HG03159 (cell line): ENCODE measurements around the gene KCND3.

Experiments used
- ATAC-seq: cut with Tn5 transposase; IDR thresholded peaks from one replicate; pipeline ENCODE4 v1.9.1; 2021; ENCODE audit warnings: mild to moderate bottlenecking, moderate library complexity; ENCODE audit not compliant: unreplicated experiment

Gene KCND3

DNA sequence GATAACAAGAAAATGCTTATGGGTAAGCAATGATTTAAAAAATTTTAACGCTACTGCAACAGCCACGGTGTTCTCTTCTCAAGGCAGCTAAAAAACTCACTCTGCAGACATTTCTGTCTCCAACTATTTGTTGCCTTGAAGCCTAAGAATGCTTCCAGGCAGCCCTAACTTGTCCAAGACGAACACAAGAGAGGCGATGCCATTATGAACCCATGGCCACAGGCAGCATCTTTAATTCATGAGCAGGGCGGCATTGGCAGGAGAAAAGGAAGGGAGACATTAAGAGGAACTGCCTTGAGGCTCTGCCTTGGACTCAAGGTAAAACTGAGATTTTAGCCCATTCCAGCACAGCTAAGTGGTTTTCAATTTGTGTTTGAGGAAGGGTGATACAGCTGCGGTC is 67.5 kb downstream of the KCND3 start:
- ATAC-seq: no peak

DNA sequence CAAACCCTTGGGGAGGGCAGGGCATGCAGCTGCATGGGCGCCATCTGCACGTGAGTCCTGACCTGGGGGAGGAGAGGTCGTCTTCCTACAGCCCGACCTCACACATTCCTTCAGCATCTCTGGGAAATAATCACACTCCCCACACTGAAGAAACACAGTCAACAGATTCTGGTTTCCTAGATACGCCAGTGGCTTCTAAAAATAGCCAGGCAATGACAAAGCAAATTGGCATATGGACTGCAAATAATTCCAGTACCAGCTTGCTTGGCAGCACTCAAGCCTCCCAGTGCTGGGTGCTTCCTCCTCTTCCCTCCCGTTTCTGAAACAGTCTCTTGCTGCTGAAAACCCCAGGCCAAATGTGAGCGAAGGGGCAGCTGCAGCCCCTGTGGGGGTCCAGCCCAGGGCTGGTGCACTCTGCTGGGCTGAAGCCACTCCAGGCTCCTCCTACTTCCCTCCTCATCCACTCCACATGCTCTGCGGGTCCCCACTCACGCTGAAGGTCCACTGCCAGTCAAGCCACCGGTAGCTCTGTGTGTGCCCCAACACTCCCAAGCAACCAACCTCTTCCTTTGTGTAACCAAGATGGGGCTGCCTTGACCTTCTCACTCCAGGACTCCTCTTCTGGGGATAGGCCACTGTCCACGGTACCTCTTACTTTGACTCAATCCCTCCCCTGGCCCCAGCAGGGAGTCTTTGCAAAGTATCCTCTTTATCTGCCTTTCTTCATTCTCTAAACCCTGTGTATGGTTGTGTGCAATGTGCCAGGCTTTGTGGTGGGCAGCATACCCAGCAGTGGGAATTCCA is 69.0 kb downstream of the KCND3 start:
- ATAC-seq: no peak

DNA sequence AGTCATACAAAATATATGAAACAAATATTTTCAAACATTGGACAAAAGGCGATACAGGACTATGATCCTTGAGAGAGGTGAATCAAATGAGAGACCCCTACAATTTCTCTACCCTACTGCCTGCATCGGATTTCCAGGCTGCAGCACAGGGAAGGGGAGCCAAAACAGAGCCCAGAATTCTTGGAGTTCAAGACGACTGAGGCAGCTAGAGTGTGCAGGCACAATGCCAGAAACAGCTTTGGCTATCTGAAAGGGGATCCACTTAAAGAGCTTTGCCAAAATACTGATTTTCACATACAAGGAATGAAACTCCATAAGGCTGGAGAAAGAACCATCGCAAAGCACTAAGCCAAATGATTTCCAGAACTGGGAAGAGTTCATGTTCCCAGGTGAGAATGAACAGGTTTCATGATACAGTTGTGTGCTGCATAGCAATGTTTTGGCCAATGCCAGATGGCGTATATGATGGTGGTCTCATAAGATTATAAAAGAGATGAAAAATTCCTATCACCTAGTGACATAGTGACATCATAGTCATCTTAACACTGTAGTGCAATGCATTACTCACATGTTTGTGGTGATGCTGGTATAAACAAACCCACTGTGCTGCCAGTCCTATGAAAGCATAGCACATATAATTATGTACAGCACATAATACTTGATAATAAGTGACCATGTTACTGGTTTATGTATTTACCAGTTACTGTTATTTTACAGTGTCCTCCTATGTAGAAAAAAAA is 77.5 kb downstream of the KCND3 start:
- ATAC-seq: no peak

DNA sequence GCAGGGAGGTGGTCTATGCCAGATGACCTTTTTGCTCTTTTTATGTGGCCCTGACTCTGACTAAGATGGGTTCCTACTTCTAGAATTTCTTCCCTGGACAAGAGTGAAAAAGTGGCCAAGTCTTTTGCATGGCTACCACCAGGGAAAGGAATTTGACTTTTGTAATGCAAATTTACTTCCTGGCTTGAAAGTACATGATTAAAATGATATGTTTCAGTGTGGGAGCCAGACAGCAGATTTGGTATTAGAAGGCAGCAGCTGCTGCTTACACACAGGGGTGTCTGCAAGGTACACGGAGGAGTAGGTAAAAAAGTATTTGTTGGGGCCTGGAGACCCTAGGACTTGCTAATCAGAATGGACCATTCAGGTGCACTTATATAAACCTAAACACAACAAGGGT is 78.4 kb downstream of the KCND3 start:
- no peak for ATAC-seq

DNA sequence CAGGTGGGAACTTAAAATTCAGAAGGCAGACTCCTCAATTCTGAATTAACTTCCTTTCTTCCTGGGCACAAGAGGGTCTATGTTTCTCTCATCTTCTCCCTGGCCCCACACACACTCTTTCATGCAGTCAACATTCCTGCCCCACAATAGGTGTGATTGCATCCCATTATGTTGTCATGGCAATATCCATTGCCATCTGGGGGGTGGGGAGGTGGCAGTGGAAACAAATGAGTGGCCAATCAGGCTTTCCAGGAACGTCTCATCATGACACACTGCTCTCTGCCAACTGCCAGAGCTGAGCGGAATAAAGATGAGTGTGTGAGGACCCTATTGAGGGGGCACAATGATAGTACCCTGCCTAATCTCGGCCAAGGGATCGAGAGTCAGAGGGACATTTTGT is 80.4 kb downstream of the KCND3 start:
- ATAC-seq: no peak

DNA sequence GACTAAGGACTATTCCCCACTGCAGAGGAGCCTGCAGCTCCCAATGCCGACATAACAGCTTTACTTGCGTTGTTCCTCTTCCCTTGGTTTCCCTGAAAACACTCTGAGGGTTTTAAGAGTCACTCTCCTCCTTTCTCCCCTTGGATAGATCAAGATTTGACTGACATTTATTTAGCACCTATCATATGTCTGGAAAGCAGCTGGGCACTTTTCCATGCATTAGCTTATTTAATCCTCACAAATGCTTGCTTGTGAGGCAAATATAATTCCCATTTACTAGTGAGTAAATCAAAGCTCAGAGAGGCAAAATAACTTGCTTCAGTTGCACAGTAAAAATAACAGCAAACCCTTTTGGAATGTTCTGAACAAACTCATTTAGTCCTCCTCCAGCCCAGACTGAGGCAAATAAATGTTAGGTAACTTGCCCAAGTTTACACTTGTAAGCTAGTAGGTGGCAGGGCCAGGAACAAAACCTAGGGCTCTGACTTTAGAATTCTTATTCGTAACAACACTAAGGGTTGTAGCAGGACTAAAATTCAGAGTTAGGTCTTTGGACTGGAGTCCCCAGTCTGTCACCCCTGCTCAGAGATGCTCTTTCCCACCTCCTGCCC is 81.4 kb downstream of the KCND3 start:
- ATAC-seq: no peak

DNA sequence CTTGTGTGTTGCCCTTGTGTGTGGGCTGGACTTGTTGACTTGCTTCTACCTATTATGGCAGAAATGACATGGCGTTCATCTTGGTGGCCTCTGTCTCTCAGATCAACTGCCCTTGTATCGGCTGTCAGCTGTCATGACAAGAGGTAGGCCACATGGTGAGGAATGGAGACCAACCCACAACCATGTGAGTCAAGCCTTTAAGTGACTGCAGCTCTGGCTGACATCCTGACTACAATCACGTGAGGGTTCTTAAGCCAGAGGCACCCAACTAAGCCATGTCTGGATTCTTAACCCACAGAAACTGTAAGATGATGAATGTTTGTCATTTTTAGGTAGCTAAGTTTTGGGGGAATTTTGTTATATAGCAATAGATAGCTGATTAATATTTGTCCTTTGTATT is 82.1 kb downstream of the KCND3 start:
- no peak for ATAC-seq

- no peak for ATAC-seq
Measured at GRCh38 chr1:111906816-111907215, 82.7 kb downstream of the KCND3 start.

GRCh38 chr1:111906111-111906510 is 83.4 kb downstream of the KCND3 start:
- ATAC-seq: no peak

- ATAC-seq: no peak
Measured at GRCh38 chr1:111904478-111905218, 84.8 kb downstream of the KCND3 start.

GRCh38 chr1:111903871-111904449 is 85.5 kb downstream of the KCND3 start:
- no peak for ATAC-seq

- no peak for ATAC-seq
Measured at GRCh38 chr1:111903148-111903870, 86.2 kb downstream of the KCND3 start.

GRCh38 chr1:111895469-111895868 is 94.0 kb downstream of the KCND3 start:
- no peak for ATAC-seq

GRCh38 chr1:111895017-111895416 is 94.5 kb downstream of the KCND3 start:
- ATAC-seq: no peak

- ATAC-seq: no peak
Measured at GRCh38 chr1:111894497-111894896, 95.0 kb downstream of the KCND3 start.

- ATAC-seq: no peak
Measured at GRCh38 chr1:111891566-111891965, 97.9 kb downstream of the KCND3 start.

DNA sequence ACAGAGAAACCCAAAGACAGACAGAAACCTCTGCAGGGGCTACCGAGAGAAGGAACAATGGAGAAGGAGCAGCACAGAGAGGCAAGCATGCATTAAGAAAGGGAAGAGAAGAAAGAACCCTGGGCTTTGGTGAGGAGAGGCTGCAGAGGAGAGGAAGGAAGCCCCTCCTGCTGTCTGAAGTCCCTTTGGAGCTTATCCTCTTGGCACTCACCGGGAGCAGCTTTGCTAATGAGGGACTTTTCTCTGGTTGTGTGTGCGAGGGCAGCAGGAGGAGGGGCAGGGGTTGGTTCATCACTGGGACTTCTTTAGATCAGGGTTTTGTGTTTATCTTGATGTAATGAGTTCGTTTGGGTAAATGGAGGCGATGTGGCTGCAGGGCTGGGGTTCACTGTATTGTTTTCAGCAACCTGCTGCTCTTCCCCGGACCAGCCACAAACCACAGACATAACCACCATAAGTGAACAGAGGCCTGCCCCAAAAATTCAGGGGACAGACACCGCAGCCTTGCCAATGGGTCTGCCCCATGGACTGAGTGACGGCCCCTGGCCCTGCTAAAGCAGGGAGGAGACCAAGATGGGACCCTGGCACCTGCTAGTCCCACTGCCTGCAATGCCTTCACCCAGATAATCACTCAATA is 100.6 kb downstream of the KCND3 start:
- no peak for ATAC-seq

GRCh38 chr1:111887875-111888274 is 101.6 kb downstream of the KCND3 start:
- no peak for ATAC-seq

- no peak for ATAC-seq
Measured at GRCh38 chr1:111887385-111887784, 102.1 kb downstream of the KCND3 start.

GRCh38 chr1:111886741-111887140 is 102.7 kb downstream of the KCND3 start:
- no peak for ATAC-seq
